ENCODE data around the gene FBLN1. TPM values are rescaled to one million over a fixed set of nuclear protein-coding genes. Genes with fewer than 3 reads are reported as not detected.

Gene FBLN1
- total and polyA plus RNA-seq, 2 of the 8 experiments (the other 6 are each of a cell fraction or from before 2014, with no cell fraction given) = 159 to 168 TPM

- Histone ChIP-seq H3K9me3 (ENCODE audit: insufficient read depth in 2 of 2, low read depth in 1 of 2, low read length in 1 of 2) (no peaks in the 10 kb centered on the region), H3K14ac (ENCODE audit: insufficient read length) (no peak overlapping the region), H3K27me3 (replicated peaks in 1 of 4; ENCODE audit: control insufficient read depth in 3 of 4, extremely low read depth in 1 of 4, insufficient read depth in 3 of 4, low read length in 3 of 4) (no peaks in the 10 kb centered on the region; a peak in 1 of 7 replicates), H2BK12ac (ENCODE audit: low read depth, low read length) (no peak overlapping the region), H2BK20ac (ENCODE audit: low read length) (no peak overlapping the region), H3K9ac (replicated peaks in 1 of 4; ENCODE audit: extremely low read depth in 1 of 4, low read depth in 3 of 4, low read length in 3 of 4) (no peak overlapping the region), H2BK15ac (ENCODE audit: low read length) (no peak overlapping the region), H2BK120ac (replicated peaks; ENCODE audit: low read depth, low read length) (no peak overlapping the region), H3K18ac (ENCODE audit: extremely low read depth, low read length) (no peak overlapping the region), H3K36me3 (ENCODE audit: control insufficient read depth in 2 of 4, insufficient read depth in 4 of 4, low read length in 3 of 4) (no peaks in the 10 kb centered on the region), H3K56ac (replicated peaks; ENCODE audit: insufficient read length, low read depth, low read length) (no peak overlapping the region), H3K4me1 (replicated peaks in 1 of 4; ENCODE audit: control insufficient read depth in 3 of 4, insufficient read depth in 4 of 4, low read length in 3 of 4) (peaks cover 0 to under 1% (median 0%) of the 10 kb centered on the region in 4 experiments; a peak in 1 of 7 replicates), H4K8ac (ENCODE audit: extremely low read depth, insufficient read depth, low read length) (no peak overlapping the region), H3K4me2 (ENCODE audit: insufficient read depth in 1 of 2, low read depth in 2 of 2, low read length in 2 of 2) (no peak overlapping the region), H3K4me3 (ENCODE audit: extremely low read depth in 1 of 4, insufficient read depth in 2 of 4, low read depth in 3 of 4, low read length in 4 of 4) (no peak overlapping the region), H3K27ac (ENCODE audit: low read depth, low read length) (no peak overlapping the region), H3K23ac (ENCODE audit: insufficient read length) (no peak overlapping the region), H4K20me1 (replicated peaks in 1 of 2; ENCODE audit: control insufficient read depth in 1 of 2, insufficient read depth in 2 of 2, low read length in 2 of 2) (peaks cover 0 to 1% of the 10 kb centered on the region in 2 experiments), H2BK5ac (ENCODE audit: low read depth, low read length) (no peak overlapping the region), H2AK5ac (ENCODE audit: low read depth, low read length) (no peak overlapping the region), H3K79me1 (ENCODE audit: low read depth, low read length) (no peaks in the 10 kb centered on the region), H4K91ac (replicated peaks; ENCODE audit: insufficient read length, low read length) (no peak overlapping the region), H3K23me2 (ENCODE audit: low read depth, low read length) (no peaks in the 10 kb centered on the region), H2AFZ (ENCODE audit: low read length) (no peak overlapping the region), H3K4ac (replicated peaks; ENCODE audit: insufficient read length, low read depth, low read length) (no peak overlapping the region), H3K79me2 (ENCODE audit: control insufficient read depth in 1 of 2, insufficient read depth in 2 of 2, low read length in 2 of 2) (no peaks in the 10 kb centered on the region), H4K5ac (ENCODE audit: insufficient read length, low read depth, low read length) (no peak overlapping the region)
- FAIRE-seq (no peak), DNase-seq (ENCODE audit: low read depth in 1 of 2, low spot score in 2 of 2) (no peak)
- POLR2A ChIA-PET (ENCODE audit: partially characterized antibody) = no interaction called here
- whole genome bisulfite sequencing, 2 experiments (ENCODE audit: extremely low coverage in 1 of 2, insufficient coverage in 1 of 2, insufficient read length in 1 of 2, insufficient replicate concordance in 2 of 2, low coverage in 1 of 2, low lambda C conversion rate in 2 of 2, missing lambda C conversion rate in 1 of 2) = 93% methylated on average over 8 of the region's 8 CpGs; no CpG with 5 or more reads in 1 of the 2 experiments
- CTCF ChIA-PET (ENCODE audit: partially characterized antibody) = interaction anchor here (0.9 to 1.8 kb wide), 2 partner anchors 14 to 139 kb away, joined by 3 to 4 read pairs; no protein-coding TSS in a partner anchor
- TF ChIP-seq ZNF274 (IDR thresholded peaks at IDR 0.05; ENCODE audit: borderline replicate concordance, extremely low read depth, low read length) (no peak), TAF7 (optimal IDR thresholded peaks at IDR 0.05; ENCODE audit: borderline replicate concordance, low read depth, low read length) (no peak), RXRA (IDR thresholded peaks at IDR 0.05; ENCODE audit: insufficient read depth, low read depth, low read length) (no peak), TCF12 (IDR thresholded peaks at IDR 0.05; ENCODE audit: low read depth, low read length) (no peak), POLR2AphosphoS5 (IDR thresholded peaks at IDR 0.05; ENCODE audit: low read depth, low read length) (no peak), CEBPB (IDR thresholded peaks at IDR 0.05; ENCODE audit: low read depth, low read length) (no peak), CHD1 (IDR thresholded peaks at IDR 0.05; ENCODE audit: low read depth, low read length) (no peak), BRCA1 (IDR thresholded peaks at IDR 0.05; ENCODE audit: low read depth, low read length) (no peak), SIRT6 (IDR thresholded peaks at IDR 0.05; ENCODE audit: low read length) (no peak), TEAD4 (IDR thresholded peaks at IDR 0.05; ENCODE audit: low read depth, low read length) (no peak), SIN3A (conservative IDR thresholded peaks at IDR 0.05 in 1 of 2, IDR thresholded peaks at IDR 0.05 in 1 of 2; ENCODE audit: low read depth in 1 of 2, low read length in 2 of 2) (no peak), ATF2 (IDR thresholded peaks at IDR 0.05; ENCODE audit: low read length) (no peak), BACH1 (IDR thresholded peaks at IDR 0.05; ENCODE audit: low read length) (no peak)
Observed at GRCh38 chr22:45456811-45457210, 45.9 kb upstream of the FBLN1 start.

Measured in H1 (cell line).